ENCODE data around the gene PRPF19.

GRCh38 chr11:60928563-60929001, 22.2 kb upstream of the PRPF19 start:
- TF ChIP-seq, protein P1, sequence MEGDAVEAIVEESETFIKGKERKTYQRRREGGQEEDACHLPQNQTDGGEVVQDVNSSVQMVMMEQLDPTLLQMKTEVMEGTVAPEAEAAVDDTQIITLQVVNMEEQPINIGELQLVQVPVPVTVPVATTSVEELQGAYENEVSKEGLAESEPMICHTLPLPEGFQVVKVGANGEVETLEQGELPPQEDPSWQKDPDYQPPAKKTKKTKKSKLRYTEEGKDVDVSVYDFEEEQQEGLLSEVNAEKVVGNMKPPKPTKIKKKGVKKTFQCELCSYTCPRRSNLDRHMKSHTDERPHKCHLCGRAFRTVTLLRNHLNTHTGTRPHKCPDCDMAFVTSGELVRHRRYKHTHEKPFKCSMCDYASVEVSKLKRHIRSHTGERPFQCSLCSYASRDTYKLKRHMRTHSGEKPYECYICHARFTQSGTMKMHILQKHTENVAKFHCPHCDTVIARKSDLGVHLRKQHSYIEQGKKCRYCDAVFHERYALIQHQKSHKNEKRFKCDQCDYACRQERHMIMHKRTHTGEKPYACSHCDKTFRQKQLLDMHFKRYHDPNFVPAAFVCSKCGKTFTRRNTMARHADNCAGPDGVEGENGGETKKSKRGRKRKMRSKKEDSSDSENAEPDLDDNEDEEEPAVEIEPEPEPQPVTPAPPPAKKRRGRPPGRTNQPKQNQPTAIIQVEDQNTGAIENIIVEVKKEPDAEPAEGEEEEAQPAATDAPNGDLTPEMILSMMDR (conservative IDR thresholded peaks at IDR 0.05; ENCODE audit: low read length): no peak
- no peak for TF ChIP-seq EZH2phosphoT487 (IDR thresholded peaks at IDR 0.05; ENCODE audit: borderline replicate concordance, low read depth, low read length)

Measured in OCI-LY7 (cell line).